Activated naive CD8-positive, alpha-beta T cell (primary cell): ENCODE data around the gene ACSF2.

Experiments used
- H3K27ac Mint-ChIP-seq: one replicate; pipeline ENCODE4 v1.8.0; 2021; ENCODE audit warnings: mixed read lengths
- H3K27me3 Mint-ChIP-seq: one replicate; pipeline ENCODE4 v1.8.0; 2021; ENCODE audit warnings: mixed read lengths
- H3K36me3 Mint-ChIP-seq: one replicate; pipeline ENCODE4 v1.8.0; 2021; ENCODE audit warnings: mixed read lengths
- H3K4me1 Mint-ChIP-seq: one replicate; pipeline ENCODE4 v1.8.0; 2021; ENCODE audit warnings: low read depth, mixed read lengths
- H3K4me3 Mint-ChIP-seq: one replicate; pipeline ENCODE4 v1.8.0; 2021; ENCODE audit warnings: mild to moderate bottlenecking, mixed read lengths
- H3K9me3 Mint-ChIP-seq: one replicate; pipeline ENCODE4 v1.8.0; 2021; ENCODE audit warnings: low read depth, mixed read lengths

ACSF2 gene, protein sequence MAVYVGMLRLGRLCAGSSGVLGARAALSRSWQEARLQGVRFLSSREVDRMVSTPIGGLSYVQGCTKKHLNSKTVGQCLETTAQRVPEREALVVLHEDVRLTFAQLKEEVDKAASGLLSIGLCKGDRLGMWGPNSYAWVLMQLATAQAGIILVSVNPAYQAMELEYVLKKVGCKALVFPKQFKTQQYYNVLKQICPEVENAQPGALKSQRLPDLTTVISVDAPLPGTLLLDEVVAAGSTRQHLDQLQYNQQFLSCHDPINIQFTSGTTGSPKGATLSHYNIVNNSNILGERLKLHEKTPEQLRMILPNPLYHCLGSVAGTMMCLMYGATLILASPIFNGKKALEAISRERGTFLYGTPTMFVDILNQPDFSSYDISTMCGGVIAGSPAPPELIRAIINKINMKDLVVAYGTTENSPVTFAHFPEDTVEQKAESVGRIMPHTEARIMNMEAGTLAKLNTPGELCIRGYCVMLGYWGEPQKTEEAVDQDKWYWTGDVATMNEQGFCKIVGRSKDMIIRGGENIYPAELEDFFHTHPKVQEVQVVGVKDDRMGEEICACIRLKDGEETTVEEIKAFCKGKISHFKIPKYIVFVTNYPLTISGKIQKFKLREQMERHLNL

GRCh38 chr17:50425682-50426471 is at the start of gene ACSF2:
Gene ACSF2, plus strand, starts transcription at chr17:50426218. Its CDS starts 44 bp downstream, at chr17:50426262.
- Mint-ChIP-seq H3K27me3 (no peaks in the 10 kb centered on the region), H3K9me3 (no peaks in the 10 kb centered on the region), H3K4me1 (peaks cover 29% of the 10 kb centered on the region), H3K27ac (peak within 1 kb of the TSS; percentile 67), H3K4me3 (peak within 1 kb of the TSS; percentile 87), H3K36me3 (no peaks in the 10 kb centered on the region)

GRCh38 chr17:50379351-50380132 is 46.5 kb upstream of the ACSF2 start:
- H3K4me1 Mint-ChIP-seq, result no peaks in the 10 kb centered on the region
- H3K4me3 Mint-ChIP-seq, result no peak overlapping the region
- H3K36me3 Mint-ChIP-seq, result peaks cover 5% of the 10 kb centered on the region
- H3K9me3 Mint-ChIP-seq, result no peaks in the 10 kb centered on the region
- H3K27me3 Mint-ChIP-seq, result no peaks in the 10 kb centered on the region
- H3K27ac Mint-ChIP-seq, result no peak overlapping the region

DNA sequence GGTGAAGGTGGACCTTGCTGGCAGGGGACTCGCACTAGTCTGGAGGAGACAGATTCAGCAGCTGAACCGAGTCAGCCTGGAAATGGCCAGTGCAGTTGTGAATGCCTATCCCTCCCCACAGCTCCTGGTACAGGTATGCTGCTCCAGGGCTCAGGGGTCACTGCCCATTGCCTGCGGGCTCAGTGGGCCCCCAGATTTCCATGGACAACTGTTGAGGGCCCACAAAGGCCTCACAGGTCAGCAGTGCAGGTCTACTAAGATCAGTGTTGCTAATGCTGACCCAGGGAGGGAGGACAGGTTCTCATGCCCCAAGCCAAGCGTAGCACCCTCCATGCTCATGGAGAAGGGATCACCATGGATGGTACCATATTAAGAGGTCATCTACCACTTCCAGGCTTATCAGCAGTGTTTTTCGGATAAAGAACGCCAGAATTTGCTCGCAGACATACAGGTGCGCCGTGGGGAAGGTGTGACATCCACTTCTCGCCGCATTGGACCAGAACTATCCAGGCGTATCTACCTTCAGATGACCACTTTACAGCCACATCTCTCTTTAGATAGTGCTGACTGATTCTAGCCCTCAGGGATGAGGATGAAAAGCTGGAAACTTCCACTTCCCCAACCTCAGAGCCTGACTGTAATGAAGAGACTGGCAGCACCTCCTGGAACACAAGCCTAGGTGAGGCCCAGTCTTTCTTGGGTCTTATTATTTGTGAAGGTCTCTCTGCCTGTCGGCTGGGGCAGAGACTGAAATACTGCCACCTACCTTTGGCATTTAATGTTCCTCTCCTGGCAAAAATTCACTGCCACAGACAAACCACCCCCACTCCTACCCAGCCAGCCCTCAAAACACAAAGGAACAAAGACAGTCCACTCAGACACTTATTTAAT is 45.4 kb upstream of the ACSF2 start:
- H3K27ac Mint-ChIP-seq, result no peak overlapping the region
- peaks cover 5% of the 10 kb centered on the region for H3K36me3 Mint-ChIP-seq

GRCh38 chr17:50381260-50381815 is 44.7 kb upstream of the ACSF2 start:
- no peaks in the 10 kb centered on the region for H3K4me1 Mint-ChIP-seq
- peaks cover 5% of the 10 kb centered on the region for H3K36me3 Mint-ChIP-seq
- no peak overlapping the region for H3K27ac Mint-ChIP-seq
- H3K9me3 Mint-ChIP-seq, result no peaks in the 10 kb centered on the region
- no peak overlapping the region for H3K4me3 Mint-ChIP-seq
- H3K27me3 Mint-ChIP-seq, result no peaks in the 10 kb centered on the region

More for the DNA sequence above, 45.4 kb upstream of the ACSF2 start:
- no peaks in the 10 kb centered on the region for H3K9me3 Mint-ChIP-seq
- H3K27me3 Mint-ChIP-seq, result no peaks in the 10 kb centered on the region
- no peaks in the 10 kb centered on the region for H3K4me1 Mint-ChIP-seq
- no peak overlapping the region for H3K4me3 Mint-ChIP-seq

- Mint-ChIP-seq H3K4me3 (no peak overlapping the region), H3K36me3 (peaks cover 8% of the 10 kb centered on the region), H3K27me3 (no peaks in the 10 kb centered on the region), H3K4me1 (no peaks in the 10 kb centered on the region), H3K27ac (no peak overlapping the region), H3K9me3 (no peaks in the 10 kb centered on the region)
Measured at GRCh38 chr17:50381920-50382319, 44.1 kb upstream of the ACSF2 start.

DNA sequence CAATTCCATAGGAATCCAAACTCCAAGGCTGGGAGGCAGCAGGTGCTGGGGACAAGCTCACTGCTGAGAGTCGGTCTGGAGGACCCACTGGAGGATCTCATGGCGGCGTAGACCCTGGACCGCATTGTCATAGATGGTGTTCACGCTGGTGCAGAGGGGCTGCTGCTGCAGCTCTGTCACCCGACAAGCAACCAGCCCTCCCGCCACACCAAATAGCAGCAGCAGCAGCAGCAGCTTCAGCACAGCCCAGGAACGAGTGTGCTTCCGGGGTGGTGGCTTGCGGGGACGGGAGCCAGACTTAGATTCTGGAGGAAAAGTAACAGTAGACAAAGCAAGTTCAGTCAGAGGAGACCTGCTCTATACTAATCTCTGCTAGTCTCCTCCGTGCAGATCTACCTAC is 43.1 kb upstream of the ACSF2 start:
- Mint-ChIP-seq H3K4me1 (no peaks in the 10 kb centered on the region), H3K27ac (no peak overlapping the region), H3K9me3 (no peaks in the 10 kb centered on the region), H3K36me3 (peaks cover 11% of the 10 kb centered on the region), H3K4me3 (no peak overlapping the region), H3K27me3 (no peaks in the 10 kb centered on the region)

DNA sequence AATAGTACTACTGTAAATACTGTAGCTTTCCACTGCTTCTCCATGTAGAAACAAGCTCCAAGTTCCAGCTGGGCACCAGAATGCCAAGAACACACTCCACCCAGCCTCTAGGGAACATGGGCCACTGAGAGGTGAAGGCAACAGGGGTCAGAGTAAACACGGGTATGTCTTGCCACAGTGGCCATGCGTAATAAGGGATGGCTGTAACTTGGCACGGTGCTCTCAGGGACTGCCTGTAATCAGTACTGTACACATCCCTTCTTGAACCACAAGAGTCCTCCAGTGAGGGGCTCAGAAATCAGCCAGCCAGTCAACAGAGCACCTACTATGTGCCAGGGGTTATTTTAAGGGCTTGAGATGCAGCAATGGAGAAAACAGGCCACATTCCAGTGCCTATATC is 39.5 kb upstream of the ACSF2 start:
- Mint-ChIP-seq H3K4me3 (no peak overlapping the region), H3K27me3 (no peaks in the 10 kb centered on the region), H3K27ac (no peak overlapping the region), H3K9me3 (no peaks in the 10 kb centered on the region), H3K36me3 (peaks cover 8% of the 10 kb centered on the region), H3K4me1 (no peaks in the 10 kb centered on the region)

DNA sequence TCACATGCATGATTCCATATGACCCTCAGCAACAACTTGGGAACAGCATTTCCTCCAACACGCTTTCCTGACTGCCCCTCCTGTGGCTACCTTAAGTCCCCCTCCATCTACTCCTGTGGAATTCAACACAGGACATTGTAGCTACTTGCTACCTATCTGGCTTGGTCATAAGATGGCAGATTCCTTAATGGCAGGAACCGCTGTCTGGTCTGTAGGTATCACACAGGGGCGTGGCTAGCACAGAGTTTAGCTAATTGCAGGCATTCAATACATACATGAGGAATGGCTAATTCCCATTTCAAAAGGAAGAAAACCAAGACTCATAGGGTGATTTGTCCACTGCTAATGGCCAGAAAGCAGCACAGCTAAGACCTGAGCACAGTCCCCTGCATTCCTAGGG is 37.3 kb upstream of the ACSF2 start:
- peaks cover 4% of the 10 kb centered on the region for H3K4me1 Mint-ChIP-seq
- no peaks in the 10 kb centered on the region for H3K27me3 Mint-ChIP-seq
- H3K9me3 Mint-ChIP-seq, result no peaks in the 10 kb centered on the region
- H3K36me3 Mint-ChIP-seq, result peaks cover 8% of the 10 kb centered on the region
- H3K27ac Mint-ChIP-seq, result no peak overlapping the region
- no peak overlapping the region for H3K4me3 Mint-ChIP-seq

DNA sequence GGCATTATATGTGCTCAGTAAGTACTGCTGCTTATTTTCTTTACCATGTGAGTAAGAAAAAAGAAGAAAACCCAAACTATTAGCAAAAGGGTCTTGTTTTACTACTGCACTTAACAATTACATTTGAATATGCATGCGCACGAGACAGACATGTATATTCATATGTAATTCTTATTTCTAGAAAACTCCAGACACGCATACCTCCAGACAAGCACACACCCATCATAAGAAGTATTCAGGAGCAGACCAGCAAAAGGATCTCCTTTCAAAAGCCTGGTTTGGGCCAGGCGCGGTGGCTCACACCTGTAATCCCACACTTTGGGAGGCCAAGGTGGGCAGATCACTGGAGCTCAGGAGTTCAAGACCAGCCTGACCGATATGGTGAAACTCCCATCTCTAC is 36.5 kb upstream of the ACSF2 start:
- Mint-ChIP-seq H3K36me3 (peaks cover 8% of the 10 kb centered on the region), H3K4me3 (no peak overlapping the region), H3K4me1 (peaks cover 10% of the 10 kb centered on the region), H3K27ac (no peak overlapping the region), H3K27me3 (no peaks in the 10 kb centered on the region), H3K9me3 (no peaks in the 10 kb centered on the region)

- H3K27me3 Mint-ChIP-seq, result no peaks in the 10 kb centered on the region
- H3K36me3 Mint-ChIP-seq, result peaks cover 8% of the 10 kb centered on the region
- no peaks in the 10 kb centered on the region for H3K9me3 Mint-ChIP-seq
- no peak overlapping the region for H3K4me3 Mint-ChIP-seq
- peaks cover 29% of the 10 kb centered on the region for H3K4me1 Mint-ChIP-seq
- H3K27ac Mint-ChIP-seq, result no peak overlapping the region
Measured at GRCh38 chr17:50392621-50393020, 33.4 kb upstream of the ACSF2 start.

DNA sequence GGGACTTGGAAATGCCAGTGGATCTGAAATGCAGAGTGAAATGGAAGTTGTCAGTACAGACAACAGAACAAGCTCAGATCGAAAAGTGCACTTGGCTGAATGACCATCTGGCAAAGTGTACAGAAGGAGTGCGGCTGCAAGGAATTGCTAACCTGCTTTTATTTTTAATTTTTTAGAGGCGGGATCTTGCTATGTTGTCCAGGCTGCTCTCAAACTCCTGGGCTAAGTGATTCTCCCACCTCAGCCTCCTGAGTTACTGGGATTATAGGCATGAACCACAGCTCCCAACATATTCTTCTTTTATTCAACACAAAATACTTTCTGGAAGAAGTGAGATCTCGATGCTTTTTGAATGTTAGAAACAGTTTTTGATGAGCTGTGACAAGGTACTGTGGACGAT is 32.3 kb upstream of the ACSF2 start:
- Mint-ChIP-seq H3K36me3 (peaks cover 7% of the 10 kb centered on the region), H3K4me1 (peaks cover 31% of the 10 kb centered on the region), H3K27me3 (no peaks in the 10 kb centered on the region), H3K27ac (no peak overlapping the region), H3K9me3 (no peaks in the 10 kb centered on the region), H3K4me3 (peak overlapping the region; percentile 0)

GRCh38 chr17:50394711-50395110 is 31.3 kb upstream of the ACSF2 start:
- H3K36me3 Mint-ChIP-seq, result peaks cover 6% of the 10 kb centered on the region
- no peak overlapping the region for H3K27ac Mint-ChIP-seq
- H3K4me3 Mint-ChIP-seq, result peak overlapping the region; percentile 99
- H3K4me1 Mint-ChIP-seq, result peaks cover 31% of the 10 kb centered on the region
- H3K27me3 Mint-ChIP-seq, result no peaks in the 10 kb centered on the region
- no peaks in the 10 kb centered on the region for H3K9me3 Mint-ChIP-seq

- Mint-ChIP-seq H3K4me1 (peaks cover 31% of the 10 kb centered on the region), H3K27me3 (no peaks in the 10 kb centered on the region), H3K9me3 (no peaks in the 10 kb centered on the region), H3K27ac (peak overlapping the region; percentile 95), H3K36me3 (peaks cover 6% of the 10 kb centered on the region), H3K4me3 (peak overlapping the region; percentile 99)
Measured at GRCh38 chr17:50396261-50397110, 29.5 kb upstream of the ACSF2 start.
